Activated CD8-positive, alpha-beta memory T cell treated with anti-CD3 and anti-CD28 coated beads, Interleukin-2, amount 10 ng/mL, durations not matched to agents 7 days and 5 days (primary cell): ENCODE data around the gene XDH. TPM values are rescaled to one million over a fixed set of nuclear protein-coding genes. Genes with fewer than 3 reads are reported as not detected.

Source experiments
- ATAC-seq: fragments of 150-1000 bp; cut with Tn5 transposase; one replicate; pipeline ENCODE4 v1.10.0; 2021; ENCODE audit warnings: moderate library complexity
- CTCF ChIA-PET: fragments of 350-600 bp; sonication (Branson Sonifier 250); formaldehyde crosslinking; loops from one replicate; lab custom pipeline; 2021; ENCODE audit warnings: antibody characterized with exemption; lab: Charles Lee
- DNase-seq: peaks from one replicate; pipeline ENCODE4 v3.0.0-alpha.2; 2020
- H3K27ac Mint-ChIP-seq: one replicate; pipeline ENCODE4 v1.8.0; 2021; ENCODE audit warnings: mild to moderate bottlenecking, mixed read lengths
- H3K27me3 Mint-ChIP-seq: one replicate; pipeline ENCODE4 v1.8.0; 2021; ENCODE audit warnings: mixed read lengths
- H3K36me3 Mint-ChIP-seq: one replicate; pipeline ENCODE4 v1.8.0; 2021; ENCODE audit warnings: mild to moderate bottlenecking, mixed read lengths
- H3K4me1 Mint-ChIP-seq: one replicate; pipeline ENCODE4 v1.8.0; 2021; ENCODE audit warnings: mixed read lengths
- H3K4me3 Mint-ChIP-seq: one replicate; pipeline ENCODE4 v1.8.0; 2021; ENCODE audit warnings: mild to moderate bottlenecking, moderate library complexity, mixed read lengths
- H3K9me3 Mint-ChIP-seq: one replicate; pipeline ENCODE4 v1.8.0; 2022; ENCODE audit warnings: low read depth, mixed read lengths
- total RNA-seq, 2 experiments: library from RNA; stranded (reverse); gene quantifications; one replicate each; pipeline ENCODE4 v1.2.3, GENCODE V29; 2021

XDH gene
- total RNA-seq, 2 experiments from 2014 or later = 0.41 TPM; not detected in 1

DNA sequence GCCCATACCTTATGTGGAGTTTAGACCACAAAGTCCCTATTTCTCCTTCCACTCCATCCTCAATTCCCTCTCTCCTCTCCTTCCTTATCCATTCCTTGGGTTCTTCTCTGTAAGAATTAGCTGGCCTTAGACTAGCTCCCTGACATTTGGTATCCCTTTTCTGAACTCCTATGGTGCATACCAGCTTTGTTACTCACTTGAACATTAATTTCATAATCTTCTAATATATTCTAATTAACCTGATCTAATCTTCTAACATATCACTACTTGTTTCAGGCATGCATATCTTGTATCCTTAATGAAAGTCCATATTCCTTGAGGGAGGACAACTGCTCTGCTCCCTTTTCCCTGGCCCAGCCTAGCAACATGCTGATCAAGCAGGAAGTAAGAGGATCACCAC, 114.2 kb downstream of the XDH start:
- Mint-ChIP-seq H3K27me3 (peaks cover 5% of the 10 kb centered on the region), H3K9me3 (no peaks in the 10 kb centered on the region), H3K4me3 (no peak overlapping the region), H3K27ac (no peak overlapping the region), H3K36me3 (no peaks in the 10 kb centered on the region), H3K4me1 (no peaks in the 10 kb centered on the region)
- ATAC-seq (no peak), DNase-seq (no peak)
- CTCF ChIA-PET = no interaction called here

DNA sequence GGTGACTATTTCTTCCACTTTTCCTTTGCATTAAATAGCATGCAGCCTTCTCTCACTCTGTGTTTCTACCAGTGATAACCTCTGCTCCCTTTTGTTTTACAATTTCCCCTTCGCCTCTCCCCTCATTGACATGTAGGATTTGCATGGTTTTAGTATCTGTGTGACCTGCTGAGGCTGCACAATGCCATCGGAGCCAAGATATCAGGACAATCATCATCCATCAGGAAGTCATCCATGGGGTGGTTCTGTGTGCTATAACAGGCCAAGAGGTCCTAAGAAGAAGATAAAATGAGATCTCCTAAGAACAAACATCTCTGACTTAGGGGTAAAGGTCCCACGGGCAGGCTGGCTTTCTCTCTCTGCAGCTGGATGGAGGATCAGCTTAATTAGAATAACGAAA, 115.0 kb downstream of the XDH start:
- no peak for DNase-seq
- Mint-ChIP-seq H3K9me3 (no peaks in the 10 kb centered on the region), H3K36me3 (no peaks in the 10 kb centered on the region), H3K4me1 (no peaks in the 10 kb centered on the region), H3K27me3 (peaks cover 3% of the 10 kb centered on the region), H3K4me3 (no peak overlapping the region), H3K27ac (no peak overlapping the region)
- CTCF ChIA-PET = no interaction called here
- no peak for ATAC-seq

DNA sequence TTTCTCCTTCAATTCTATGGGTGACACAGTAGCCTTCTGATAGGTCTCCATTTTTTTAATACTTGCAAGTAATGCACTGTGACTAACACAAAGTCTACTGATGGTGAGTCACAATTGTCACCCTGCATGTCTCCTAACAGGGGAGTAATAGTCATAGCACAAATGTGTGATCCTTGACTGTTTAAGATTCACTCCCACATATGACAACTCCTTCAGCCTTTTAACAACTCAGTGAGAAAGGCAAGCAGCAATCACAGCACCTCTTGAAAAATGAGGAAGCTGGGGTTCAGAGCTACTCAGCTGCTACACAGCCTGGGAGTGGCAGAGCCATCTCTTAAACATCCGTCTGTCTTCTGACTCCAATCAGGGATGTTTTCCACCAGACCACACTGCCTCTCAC, 116.8 kb downstream of the XDH start:
- peak; percentile 53 for ATAC-seq
- no peak overlapping the region for H3K27ac Mint-ChIP-seq
- DNase-seq = no peak
- no peaks in the 10 kb centered on the region for H3K9me3 Mint-ChIP-seq
- no peak overlapping the region for H3K4me3 Mint-ChIP-seq
- H3K27me3 Mint-ChIP-seq = peaks cover 3% of the 10 kb centered on the region
- H3K36me3 Mint-ChIP-seq = no peaks in the 10 kb centered on the region
- H3K4me1 Mint-ChIP-seq = peaks cover 2% of the 10 kb centered on the region
- CTCF ChIA-PET = no interaction called here

DNA sequence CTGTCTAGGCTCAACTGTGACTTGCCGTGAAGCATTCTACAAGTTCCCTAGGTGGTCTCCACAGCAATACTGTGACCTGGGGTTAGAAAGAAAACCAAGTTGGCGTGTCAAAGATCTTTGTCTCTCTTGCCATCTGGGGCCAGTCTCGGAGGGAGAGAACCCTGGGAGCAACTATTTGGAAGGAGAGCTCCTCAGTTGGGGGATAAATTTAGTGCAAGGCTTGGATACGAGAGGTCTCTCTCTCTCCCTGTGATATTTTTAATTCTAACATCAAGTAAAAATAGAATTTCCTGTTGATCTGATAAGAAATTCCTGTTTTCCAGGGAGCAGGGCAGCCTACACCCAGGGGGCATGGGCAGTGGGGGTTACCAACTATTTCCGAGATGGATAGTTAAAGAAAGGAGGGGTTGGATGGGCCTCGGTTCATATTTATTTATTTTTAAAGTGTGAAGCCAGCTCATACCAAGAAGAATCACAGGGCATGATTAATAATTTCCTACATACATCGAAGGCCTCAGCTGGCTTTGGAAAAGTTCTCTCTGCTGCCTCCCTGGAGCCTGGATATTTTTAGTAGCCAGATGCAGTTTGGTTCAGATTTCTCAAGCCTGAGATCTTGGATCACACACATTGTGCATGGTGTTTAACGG, 117.8 kb downstream of the XDH start:
- H3K27me3 Mint-ChIP-seq = peaks cover 3% of the 10 kb centered on the region
- H3K36me3 Mint-ChIP-seq = no peaks in the 10 kb centered on the region
- ATAC-seq = no peak
- H3K4me1 Mint-ChIP-seq = peaks cover 2% of the 10 kb centered on the region
- no peaks in the 10 kb centered on the region for H3K9me3 Mint-ChIP-seq
- no peak overlapping the region for H3K27ac Mint-ChIP-seq
- no peak for DNase-seq
- no peak overlapping the region for H3K4me3 Mint-ChIP-seq
- CTCF ChIA-PET = no interaction called here

DNA sequence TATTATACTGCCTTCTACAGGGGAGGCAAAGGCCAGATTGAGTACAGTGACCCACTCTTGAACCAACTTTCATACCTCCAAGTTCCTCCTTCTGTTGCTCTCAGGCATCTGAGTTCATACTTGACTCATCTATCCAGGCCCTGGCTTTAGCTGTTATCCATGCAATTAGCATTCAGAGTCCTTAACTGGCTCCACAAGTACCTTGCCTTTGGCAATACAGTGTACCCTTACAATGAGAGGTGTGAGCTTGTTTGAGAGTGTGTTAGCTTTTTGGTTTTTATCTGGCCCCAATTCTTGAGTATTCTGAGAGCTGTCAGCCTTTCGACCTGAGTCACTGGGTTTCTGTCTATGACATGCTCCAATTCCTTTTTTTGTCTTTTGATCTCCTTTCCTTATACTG, 120.3 kb downstream of the XDH start:
- CTCF ChIA-PET = interaction anchor here (1.6 kb wide), 1 partner anchor 39 kb away, joined by 3 read pairs; no protein-coding TSS in a partner anchor
- Mint-ChIP-seq H3K27me3 (no peaks in the 10 kb centered on the region), H3K4me1 (peaks cover 2% of the 10 kb centered on the region), H3K9me3 (no peaks in the 10 kb centered on the region), H3K27ac (no peak overlapping the region), H3K4me3 (no peak overlapping the region), H3K36me3 (no peaks in the 10 kb centered on the region)
- ATAC-seq = no peak
- no peak for DNase-seq

DNA sequence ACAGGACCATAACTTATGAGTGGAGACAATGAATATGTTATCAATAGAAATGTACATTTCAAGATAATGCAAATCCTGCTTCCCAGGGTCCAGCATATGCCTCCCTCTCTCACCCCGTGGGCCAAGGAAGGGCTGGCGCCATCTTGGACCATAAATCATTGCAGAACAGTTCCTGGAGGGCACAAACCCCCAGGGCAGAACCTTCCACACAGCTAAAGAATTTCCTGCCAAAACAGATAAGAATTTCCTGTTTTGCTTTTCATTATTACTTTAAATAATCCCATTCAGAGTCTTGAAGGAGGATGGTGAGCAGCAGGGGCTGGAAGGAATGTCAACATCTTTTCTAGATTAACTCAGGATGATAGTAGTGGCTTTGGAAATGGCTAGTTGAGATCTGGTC, 126.9 kb downstream of the XDH start:
- H3K36me3 Mint-ChIP-seq = no peaks in the 10 kb centered on the region
- CTCF ChIA-PET = no interaction called here
- no peak overlapping the region for H3K4me3 Mint-ChIP-seq
- H3K27ac Mint-ChIP-seq = no peak overlapping the region
- ATAC-seq (no peak), DNase-seq (no peak)
- H3K9me3 Mint-ChIP-seq = no peaks in the 10 kb centered on the region
- no peaks in the 10 kb centered on the region for H3K4me1 Mint-ChIP-seq
- no peaks in the 10 kb centered on the region for H3K27me3 Mint-ChIP-seq

DNA sequence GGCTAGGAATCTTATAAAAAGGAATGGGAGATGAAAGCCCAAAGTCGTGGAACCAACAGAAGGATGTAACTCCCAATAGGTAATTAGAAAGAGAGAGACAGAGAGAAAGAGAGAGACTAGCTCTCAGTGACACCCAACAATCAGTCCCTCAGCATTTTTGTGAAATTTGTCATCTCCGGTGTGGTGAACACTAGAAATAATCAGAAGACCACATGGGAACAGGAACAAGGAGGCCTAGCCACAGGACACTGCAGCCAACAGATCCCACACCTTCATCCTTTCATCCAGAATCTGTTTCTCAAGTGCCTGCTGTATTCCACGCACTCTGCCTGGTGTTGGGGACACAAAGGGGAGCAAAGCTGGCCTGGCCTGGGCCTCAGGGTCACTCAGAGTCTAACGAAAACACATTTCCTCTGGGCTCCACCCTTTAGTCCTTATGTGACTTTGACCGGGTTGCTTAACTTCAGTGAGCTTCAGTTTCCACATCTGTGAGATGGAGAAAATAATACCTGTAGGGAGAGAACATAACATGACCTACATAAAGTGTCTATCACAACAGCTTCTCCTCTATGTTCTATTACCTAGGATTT, 127.5 kb downstream of the XDH start:
- H3K27me3 Mint-ChIP-seq = no peaks in the 10 kb centered on the region

DNA sequence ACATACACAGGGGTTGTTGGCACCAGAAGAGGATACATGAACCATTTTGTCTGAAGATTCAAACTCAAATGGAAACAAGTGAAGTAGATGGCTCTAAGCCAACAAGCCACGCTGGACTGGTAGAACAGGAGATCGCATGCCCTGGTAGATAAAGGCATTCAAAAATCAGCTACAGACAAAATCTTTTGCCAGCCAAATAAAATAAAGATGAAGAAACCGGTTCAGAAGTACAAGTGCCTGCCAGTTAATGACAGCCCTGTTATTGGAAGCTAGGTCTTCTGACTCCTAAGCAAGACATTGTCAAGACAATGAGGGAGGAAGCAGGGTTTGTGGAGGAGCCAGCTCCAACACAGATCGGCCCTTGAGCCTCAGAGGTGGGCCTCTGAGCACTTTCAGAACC, 128.3 kb downstream of the XDH start:
- CTCF ChIA-PET = no interaction called here
- Mint-ChIP-seq H3K27ac (no peak overlapping the region), H3K27me3 (no peaks in the 10 kb centered on the region), H3K4me3 (no peak overlapping the region), H3K9me3 (no peaks in the 10 kb centered on the region), H3K4me1 (no peaks in the 10 kb centered on the region), H3K36me3 (no peaks in the 10 kb centered on the region)
- DNase-seq (no peak), ATAC-seq (no peak)

More for the DNA sequence above, 127.5 kb downstream of the XDH start:
- CTCF ChIA-PET = no interaction called here
- Mint-ChIP-seq H3K4me1 (no peaks in the 10 kb centered on the region), H3K4me3 (no peak overlapping the region), H3K27ac (no peak overlapping the region), H3K36me3 (no peaks in the 10 kb centered on the region), H3K9me3 (no peaks in the 10 kb centered on the region)
- ATAC-seq (no peak), DNase-seq (no peak)

Other genes starting within 250 kb of the XDH start
- under 1 TPM; 0.26 to 0.33 TPM for gene CAPN14, start 197.2 kb downstream of the XDH start, total RNA-seq
- gene EHD3, start 180.6 kb downstream of the XDH start, total RNA-seq = 1 to 10 TPM in 1 of 2 experiments, under 1 TPM in 1; 0.41 to 1.1 TPM
- not detected for gene SRD5A2, start 166.2 kb upstream of the XDH start, total RNA-seq